8988T (cell line): ENCODE data around the gene H2BK1.

Source experiments
- DNase-seq: peaks from one replicate; pipeline ENCODE4 v3.0.0; 2011

The H2BK1 gene

DNA sequence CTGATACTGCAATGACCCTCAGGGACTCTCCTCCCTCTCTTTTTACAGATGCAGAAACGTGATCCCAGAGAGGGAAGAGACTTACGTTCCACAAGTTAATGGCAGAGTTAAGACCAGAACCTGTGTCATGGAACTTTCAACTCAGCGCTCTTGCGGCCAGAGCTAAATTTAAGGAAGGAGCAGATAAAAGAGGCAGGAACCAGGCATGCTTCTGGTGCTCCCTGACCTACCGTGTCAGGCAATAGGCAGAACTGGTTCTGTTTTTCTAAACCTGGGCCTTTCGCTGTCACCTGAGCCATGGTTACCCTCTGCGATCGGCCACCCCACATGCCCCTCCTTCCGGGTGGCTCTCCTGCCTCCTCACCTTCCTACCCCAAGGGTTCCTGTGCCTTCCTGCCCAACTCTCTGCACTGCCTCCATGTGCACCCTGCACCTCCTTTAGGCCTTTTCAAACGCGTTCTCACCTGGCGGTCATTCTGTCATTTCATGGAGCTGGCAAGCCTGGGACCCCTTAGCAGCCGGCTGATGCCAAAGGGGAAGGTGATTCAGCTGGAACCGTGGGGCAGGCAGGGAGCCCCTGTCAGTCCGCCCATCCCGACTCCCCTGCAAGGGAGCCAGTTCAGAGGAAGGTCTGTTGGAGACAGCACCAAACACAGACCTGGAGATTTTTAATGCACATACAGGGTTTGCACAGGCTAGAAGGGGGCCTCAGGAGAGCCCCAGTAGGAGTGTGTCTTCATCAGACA, 35.1 kb downstream of the H2BK1 start:
- DNase-seq = no peak

DNA sequence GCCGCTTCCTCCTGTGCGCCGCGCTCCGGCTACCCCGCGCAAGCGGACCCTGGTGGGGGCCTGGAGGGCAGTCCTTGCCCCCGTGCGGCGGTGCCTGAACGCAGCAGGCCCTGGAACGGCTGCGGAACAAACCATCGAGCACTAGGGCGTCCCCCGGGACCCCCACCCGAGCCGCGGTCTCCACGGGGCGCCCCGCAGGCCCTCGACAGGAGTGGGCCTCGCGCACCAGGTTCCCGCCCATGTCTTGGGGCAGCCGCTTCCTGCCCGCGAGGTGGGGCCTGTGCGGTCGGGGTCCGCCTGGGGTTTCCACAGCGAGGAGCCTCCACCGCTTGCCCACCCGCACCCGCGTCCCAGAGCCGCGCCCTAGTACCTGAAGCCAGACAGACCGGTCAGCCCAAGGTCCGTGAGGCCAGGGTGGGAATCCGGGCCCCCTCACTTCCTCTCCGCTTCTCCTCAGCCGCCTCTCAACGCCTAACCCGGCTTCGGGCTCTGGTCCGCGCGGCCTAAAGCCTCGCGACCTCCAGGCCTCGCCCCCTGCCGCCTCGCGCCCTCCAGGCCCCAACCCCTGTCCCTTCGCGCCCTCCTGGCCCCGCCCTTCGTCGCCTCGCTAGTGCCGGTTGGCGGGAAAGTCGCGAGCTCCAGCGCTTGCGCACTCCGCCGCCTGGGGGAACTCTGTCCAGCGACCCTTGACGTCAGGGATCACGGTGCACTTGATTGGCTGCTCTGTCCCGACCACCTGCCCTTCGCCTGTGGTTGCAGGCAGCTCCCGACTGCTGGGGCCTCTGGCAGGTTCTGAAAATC, 35.8 kb downstream of the H2BK1 start:
- no peak for DNase-seq

DNA sequence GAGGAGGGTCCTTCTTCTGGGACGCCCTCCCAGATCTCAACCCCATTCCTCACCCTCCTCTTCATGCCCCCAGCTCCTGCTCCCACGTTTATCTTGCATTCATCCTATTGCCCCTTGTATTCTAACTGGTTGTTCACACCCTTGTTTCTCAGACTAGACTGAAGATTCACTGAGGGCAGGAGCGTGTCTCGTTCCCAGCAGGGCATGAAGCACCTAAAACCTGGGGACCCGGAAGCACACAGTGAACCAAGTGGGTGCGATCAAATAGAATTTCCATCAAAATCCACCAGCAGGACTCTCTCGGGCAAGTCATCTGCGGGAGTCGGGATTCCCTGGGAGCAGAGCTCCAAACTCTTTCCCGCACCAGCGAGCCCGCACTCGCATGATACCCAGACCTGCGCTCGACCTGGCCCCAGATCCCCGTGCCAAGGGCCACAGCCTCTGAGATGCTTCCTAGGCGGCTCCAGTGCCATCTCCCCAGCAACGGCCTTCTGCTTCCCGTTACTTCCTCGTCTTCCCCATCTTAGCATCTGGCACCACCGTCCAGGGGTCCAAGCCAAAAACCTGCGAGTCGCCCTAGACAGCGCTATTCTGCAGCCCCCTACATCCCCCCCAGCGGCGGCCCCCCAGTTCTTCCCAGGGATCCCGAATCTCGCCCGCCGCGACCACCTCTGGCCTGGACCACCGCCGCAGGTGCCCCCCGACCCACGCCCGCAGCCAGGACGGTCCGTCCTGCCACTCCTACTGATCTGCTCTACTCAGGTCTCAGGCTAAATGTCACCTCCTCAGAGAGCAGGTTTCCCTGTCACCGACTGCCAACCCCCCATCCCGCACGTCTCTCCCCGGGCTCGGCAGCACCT, 36.7 kb downstream of the H2BK1 start:
- DNase-seq = no peak

DNA sequence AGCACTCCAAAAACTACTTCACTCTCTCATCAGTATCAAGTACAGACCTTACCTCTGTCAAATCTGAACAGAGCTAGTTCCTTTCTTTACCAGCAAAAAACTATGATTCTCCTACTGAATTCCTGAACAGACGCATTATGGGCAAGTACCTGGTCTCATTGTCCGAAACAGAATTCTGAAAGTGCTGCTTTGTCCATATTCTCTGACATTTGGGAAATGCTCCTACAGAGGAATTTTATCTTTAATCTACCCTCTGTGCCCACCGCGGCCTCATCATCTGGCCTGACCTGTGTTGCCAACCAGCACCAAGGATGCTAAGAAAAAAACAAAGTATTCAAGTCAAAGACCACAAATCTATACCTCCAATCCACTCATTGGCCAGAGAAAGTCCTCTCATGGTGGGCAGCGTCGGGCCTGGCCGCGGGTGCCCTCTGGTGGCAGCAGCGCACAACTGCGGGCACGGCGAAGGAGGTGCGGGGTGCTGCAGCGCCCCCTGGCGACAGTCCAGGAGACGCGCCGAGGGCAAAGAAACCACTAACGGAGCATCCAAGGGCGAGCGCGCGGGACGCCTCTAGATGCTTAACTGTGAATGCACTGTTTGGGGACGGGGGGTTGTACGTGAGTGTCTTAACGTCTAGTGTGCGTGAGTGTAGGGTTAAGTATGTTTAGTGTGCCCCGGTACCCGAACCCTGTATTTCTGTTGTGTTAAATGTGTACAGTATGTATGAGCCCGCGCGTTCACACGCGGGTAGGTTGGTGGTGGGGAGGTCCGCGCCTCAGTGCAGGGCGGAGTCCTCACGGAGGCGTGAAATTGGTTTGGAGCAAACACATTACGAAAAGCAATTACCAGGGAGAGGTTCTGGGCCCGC, 37.8 kb downstream of the H2BK1 start:
- peak; percentile 77 for DNase-seq

DNA sequence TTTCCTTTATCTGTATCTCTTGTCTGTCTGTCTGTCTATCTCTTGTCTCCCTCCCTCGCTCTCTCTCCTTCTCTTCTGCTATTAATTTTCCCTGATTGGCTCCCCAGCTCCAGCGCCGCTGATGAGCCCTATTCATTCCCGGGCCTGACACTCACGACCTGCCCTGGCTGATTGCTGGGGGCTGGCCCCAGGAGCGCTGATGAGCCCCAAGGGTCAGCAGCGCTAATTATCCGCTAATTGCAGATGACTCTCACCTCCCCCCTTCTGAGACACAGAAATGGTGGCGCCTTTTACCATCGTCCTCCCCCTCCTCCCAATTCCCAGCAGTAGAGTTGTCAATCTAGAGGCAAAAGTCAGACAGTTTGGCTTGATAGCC, 41.5 kb downstream of the H2BK1 start:
- DNase-seq = no peak

DNA sequence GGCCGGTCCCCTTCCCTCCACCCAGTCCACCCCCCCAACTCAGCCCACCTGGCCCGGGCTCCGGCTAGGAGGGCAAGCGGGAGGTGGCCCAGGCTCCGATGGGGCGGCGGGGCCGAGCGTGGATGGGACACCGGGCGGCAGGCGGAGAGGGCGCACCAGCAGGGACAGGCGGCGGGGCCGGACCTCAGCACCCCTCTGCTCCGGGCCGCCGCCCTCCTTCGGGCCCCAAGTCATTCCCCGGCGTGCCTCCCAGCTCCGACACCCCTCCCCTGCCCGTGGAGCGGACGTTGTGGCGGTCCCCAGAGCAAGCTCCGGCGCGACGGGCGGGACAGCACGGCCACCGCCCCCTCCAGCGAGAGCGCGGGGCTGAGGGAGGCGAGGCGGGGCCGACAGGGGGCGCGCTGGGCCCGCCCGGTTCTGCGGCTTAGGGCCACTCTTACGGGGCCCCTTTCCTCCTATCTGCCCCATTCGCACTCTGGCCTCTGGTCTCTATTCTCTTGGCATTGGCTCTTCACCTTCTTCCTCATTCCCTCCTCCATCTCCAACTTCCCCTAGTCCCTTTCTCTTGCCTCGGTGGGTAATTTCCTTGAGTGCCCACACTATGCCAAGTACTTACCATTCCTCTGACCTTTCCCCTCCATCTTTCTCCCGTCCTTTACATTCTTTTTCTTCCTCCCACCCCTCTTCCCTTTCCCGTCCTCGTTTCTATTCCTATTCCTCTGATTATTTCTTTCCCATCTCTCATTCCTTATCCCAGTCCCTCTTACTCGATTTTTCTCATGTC, 42.1 kb downstream of the H2BK1 start:
- peak; percentile 84 for DNase-seq

DNA sequence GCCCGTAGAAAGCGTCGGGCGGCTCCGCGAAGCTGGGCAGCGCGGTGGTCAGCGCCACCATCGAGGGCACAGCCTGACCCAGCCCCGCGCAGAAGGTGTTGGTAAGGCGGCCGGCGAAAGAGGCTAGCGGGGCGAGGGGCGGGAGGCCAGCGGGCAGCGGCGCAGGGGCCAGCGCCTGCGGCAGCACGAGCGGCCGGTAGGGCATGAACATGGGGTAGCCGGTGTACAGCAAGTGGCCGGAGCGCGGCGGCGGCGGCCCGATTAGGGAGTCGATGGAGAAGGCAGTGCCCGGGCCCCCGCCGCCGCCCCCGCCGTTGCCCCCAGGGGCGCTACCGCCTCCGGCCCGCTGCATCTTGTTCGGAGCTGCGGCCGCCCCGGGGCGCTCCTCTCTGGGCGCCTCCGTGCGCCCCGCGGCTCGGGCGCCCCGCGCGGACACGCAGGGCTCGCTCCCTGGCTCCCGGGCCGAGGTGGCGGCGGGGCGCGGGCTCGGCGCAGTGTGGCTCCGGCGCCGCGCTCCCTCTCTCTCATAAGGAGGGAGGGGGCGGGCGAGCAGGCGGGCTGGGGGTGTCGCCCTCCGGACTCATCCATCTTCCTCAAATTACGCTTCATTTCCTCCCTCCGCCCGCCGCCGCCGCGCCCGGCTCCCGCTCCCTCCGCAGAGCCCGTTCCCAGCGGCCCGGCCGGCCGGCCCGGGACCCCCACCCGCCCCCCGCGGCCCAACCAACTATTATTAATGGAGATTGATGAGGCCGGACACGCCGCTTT, 42.9 kb downstream of the H2BK1 start, which contains the start of gene GBX1:
TSS of gene GBX1 (minus strand) at position 498 of the 765 bp plus-strand sequence. CDS start at position 352, 146 bp downstream.
- DNase-seq = peak; percentile 58

DNA sequence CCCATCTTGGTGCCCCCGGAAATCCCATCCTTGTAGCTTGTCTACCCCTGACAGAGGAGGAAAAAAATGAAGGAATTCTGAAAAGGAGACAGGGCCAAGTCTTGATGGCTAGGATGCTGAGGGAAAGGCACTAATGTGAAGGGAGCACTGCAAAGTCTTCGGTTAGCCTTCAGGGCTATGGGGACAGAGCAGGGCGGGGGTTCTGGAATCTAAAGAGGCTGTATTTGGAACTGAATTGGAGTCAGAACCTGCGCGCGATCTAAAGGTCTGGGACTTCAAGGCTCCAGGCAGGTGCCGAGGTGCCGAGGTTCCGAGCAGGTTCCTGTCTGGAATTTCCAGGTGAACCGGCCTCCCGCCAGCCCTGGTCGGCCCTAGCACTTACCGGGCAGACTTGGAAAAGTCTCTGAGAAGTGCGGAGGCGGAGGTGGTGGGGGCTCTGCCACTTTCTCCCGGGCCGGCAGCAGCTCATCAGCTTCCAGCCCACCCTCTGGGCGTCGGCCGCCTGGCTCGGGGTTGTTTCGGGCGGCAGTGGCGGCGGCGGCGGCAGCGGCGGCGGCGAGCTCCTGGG, 43.6 kb downstream of the H2BK1 start:
- DNase-seq = no peak

DNA sequence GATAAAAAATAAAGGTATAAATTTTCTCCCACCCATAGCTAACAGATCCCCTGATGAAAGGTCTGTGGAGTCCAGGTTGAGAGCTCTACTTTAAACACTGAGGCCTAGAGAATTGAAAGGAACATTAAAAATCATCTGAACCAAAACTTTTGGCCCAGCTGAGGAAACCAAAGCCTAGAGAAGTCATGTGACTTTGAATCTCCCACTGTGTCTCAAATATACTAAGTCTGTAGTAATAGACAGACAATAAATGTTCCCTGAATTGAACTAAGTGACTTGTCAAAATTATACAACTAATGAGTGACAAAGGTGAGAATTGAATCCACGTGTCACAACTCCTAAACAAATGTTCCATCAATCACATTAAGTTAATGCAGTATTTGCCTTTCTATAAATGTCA, 48.5 kb downstream of the H2BK1 start:
- DNase-seq = no peak
